ENCODE data around the gene ZNF789.
A peak's percentile ranks its signal among the peaks of the same experiment; 100 is the strongest.
"Not testable (repeated sequence)": the region's sequence is repeated elsewhere in the genome, so short reads cannot be mapped to it uniquely, and the experiment has no call there.

The ZNF789 gene

GRCh38 chr7:99490878-99491277 is 18.2 kb downstream of the ZNF789 start:
- H3K4me1 ChIP-seq (ENCODE audit: control insufficient read depth, insufficient read depth, low read length) = no peaks in the 10 kb centered on the region
- no peak overlapping the region for H3K9ac ChIP-seq (ENCODE audit: low read length)
- H3K27ac ChIP-seq (ENCODE audit: low read depth, low read length) = no peak overlapping the region
- H3K4me3 ChIP-seq (ENCODE audit: low read depth, low read length) = no peak overlapping the region
- peaks cover 31% of the 10 kb centered on the region for H3K36me3 ChIP-seq (ENCODE audit: control insufficient read depth, insufficient read depth, low read length)
- H3K9me3 ChIP-seq (ENCODE audit: control insufficient read depth, insufficient read depth, low read depth, low read length) = peaks cover 10% of the 10 kb centered on the region
- no peaks in the 10 kb centered on the region for H3K27me3 ChIP-seq (ENCODE audit: control insufficient read depth, insufficient read depth, low read length)

- H3K9me3 ChIP-seq (ENCODE audit: control insufficient read depth, insufficient read depth, low read depth, low read length) = peaks cover 10% of the 10 kb centered on the region
- peaks cover 10% of the 10 kb centered on the region; the same call in 1 of the 2 replicates for H3K4me1 ChIP-seq (ENCODE audit: control insufficient read depth, insufficient read depth, low read length)
- H3K27me3 ChIP-seq (ENCODE audit: control insufficient read depth, insufficient read depth, low read length) = no peaks in the 10 kb centered on the region
- no peak overlapping the region for H3K27ac ChIP-seq (ENCODE audit: low read depth, low read length)
- peaks cover 44% of the 10 kb centered on the region for H3K36me3 ChIP-seq (ENCODE audit: control insufficient read depth, insufficient read depth, low read length)
- no peak overlapping the region for H3K4me3 ChIP-seq (ENCODE audit: low read depth, low read length)
- H3K9ac ChIP-seq (ENCODE audit: low read length) = no peak overlapping the region
Measured at GRCh38 chr7:99493823-99494222, 21.1 kb downstream of the ZNF789 start.

GRCh38 chr7:99497766-99498545 is 25.3 kb downstream of the ZNF789 start:
- Histone ChIP-seq H3K4me3 (ENCODE audit: low read depth, low read length) (peak overlapping the region; percentile 92), H3K27me3 (ENCODE audit: control insufficient read depth, insufficient read depth, low read length) (no peaks in the 10 kb centered on the region), H3K9ac (ENCODE audit: low read length) (peak overlapping the region; percentile 89), H3K4me1 (ENCODE audit: control insufficient read depth, insufficient read depth, low read length) (peaks cover 10% of the 10 kb centered on the region; the same call in 1 of the 2 replicates), H3K27ac (ENCODE audit: low read depth, low read length) (no peak overlapping the region), H3K36me3 (ENCODE audit: control insufficient read depth, insufficient read depth, low read length) (peaks cover 39% of the 10 kb centered on the region), H3K9me3 (ENCODE audit: control insufficient read depth, insufficient read depth, low read depth, low read length) (peaks cover 10% of the 10 kb centered on the region)

- Histone ChIP-seq H3K9ac (ENCODE audit: low read length) (peak overlapping the region; percentile 89), H3K9me3 (ENCODE audit: control insufficient read depth, insufficient read depth, low read depth, low read length) (peaks cover 8% of the 10 kb centered on the region), H3K4me3 (ENCODE audit: low read depth, low read length) (peak overlapping the region; percentile 92), H3K27me3 (ENCODE audit: control insufficient read depth, insufficient read depth, low read length) (no peaks in the 10 kb centered on the region), H3K27ac (ENCODE audit: low read depth, low read length) (no peak overlapping the region), H3K4me1 (ENCODE audit: control insufficient read depth, insufficient read depth, low read length) (peaks cover 10% of the 10 kb centered on the region; the same call in 1 of the 2 replicates), H3K36me3 (ENCODE audit: control insufficient read depth, insufficient read depth, low read length) (peaks cover 33% of the 10 kb centered on the region)
Measured at GRCh38 chr7:99498546-99498944, 25.9 kb downstream of the ZNF789 start.

GRCh38 chr7:99499371-99499720 is 26.7 kb downstream of the ZNF789 start:
- Histone ChIP-seq H3K27ac (ENCODE audit: low read depth, low read length) (peak overlapping the region; percentile 83; the same call in 1 of the 2 replicates), H3K36me3 (ENCODE audit: control insufficient read depth, insufficient read depth, low read length) (peaks cover 25% of the 10 kb centered on the region), H3K9me3 (ENCODE audit: control insufficient read depth, insufficient read depth, low read depth, low read length) (peaks cover under 1% of the 10 kb centered on the region; the same call in 1 of the 2 replicates)

GRCh38 chr7:99499721-99500636 is 27.3 kb downstream of the ZNF789 start, which contains the start of gene ZNF394:
Gene ZNF394, minus strand, starts transcription at chr7:99500281. Its CDS starts 188 bp downstream, at chr7:99500093.
- peak within 1 kb of the TSS; percentile 83 for H3K27ac ChIP-seq (ENCODE audit: low read depth, low read length)
- no peaks in the 10 kb centered on the region for H3K9me3 ChIP-seq (ENCODE audit: control insufficient read depth, insufficient read depth, low read depth, low read length)
- H3K9ac ChIP-seq (ENCODE audit: low read length) = peak within 1 kb of the TSS; percentile 89
- peaks cover 10% of the 10 kb centered on the region; the same call in 1 of the 2 replicates for H3K4me1 ChIP-seq (ENCODE audit: control insufficient read depth, insufficient read depth, low read length)
- no peaks in the 10 kb centered on the region for H3K27me3 ChIP-seq (ENCODE audit: control insufficient read depth, insufficient read depth, low read length)
- H3K36me3 ChIP-seq (ENCODE audit: control insufficient read depth, insufficient read depth, low read length) = peaks cover 19% of the 10 kb centered on the region
- peak within 1 kb of the TSS; percentile 92 for H3K4me3 ChIP-seq (ENCODE audit: low read depth, low read length)

More at GRCh38 chr7:99499371-99499720, 26.7 kb downstream of the ZNF789 start:
- H3K4me3 ChIP-seq (ENCODE audit: low read depth, low read length) = peak overlapping the region; percentile 92
- H3K9ac ChIP-seq (ENCODE audit: low read length) = peak overlapping the region; percentile 89
- H3K27me3 ChIP-seq (ENCODE audit: control insufficient read depth, insufficient read depth, low read length) = no peaks in the 10 kb centered on the region
- H3K4me1 ChIP-seq (ENCODE audit: control insufficient read depth, insufficient read depth, low read length) = peaks cover 10% of the 10 kb centered on the region; the same call in 1 of the 2 replicates

GRCh38 chr7:99500637-99501009 is 27.9 kb downstream of the ZNF789 start:
- H3K4me1 ChIP-seq (ENCODE audit: control insufficient read depth, insufficient read depth, low read length) = peaks cover 10% of the 10 kb centered on the region; the same call in 1 of the 2 replicates
- H3K9ac ChIP-seq (ENCODE audit: low read length) = peak overlapping the region; percentile 74
- H3K27ac ChIP-seq (ENCODE audit: low read depth, low read length) = peak overlapping the region; percentile 83; the same call in 1 of the 2 replicates
- H3K36me3 ChIP-seq (ENCODE audit: control insufficient read depth, insufficient read depth, low read length) = peaks cover 15% of the 10 kb centered on the region
- no peaks in the 10 kb centered on the region for H3K9me3 ChIP-seq (ENCODE audit: control insufficient read depth, insufficient read depth, low read depth, low read length)
- H3K4me3 ChIP-seq (ENCODE audit: low read depth, low read length) = peak overlapping the region; percentile 92
- H3K27me3 ChIP-seq (ENCODE audit: control insufficient read depth, insufficient read depth, low read length) = no peaks in the 10 kb centered on the region

GRCh38 chr7:99501236-99501635 is 28.5 kb downstream of the ZNF789 start:
- H3K27ac ChIP-seq (ENCODE audit: low read depth, low read length); H3K27me3 ChIP-seq (ENCODE audit: control insufficient read depth, insufficient read depth, low read length); H3K9me3 ChIP-seq (ENCODE audit: control insufficient read depth, insufficient read depth, low read depth, low read length); H3K36me3 ChIP-seq (ENCODE audit: control insufficient read depth, insufficient read depth, low read length); H3K9ac ChIP-seq (ENCODE audit: low read length): not testable (repeated sequence)
- H3K4me3 ChIP-seq (ENCODE audit: low read depth, low read length) = peak overlapping the region; percentile 92
- peaks cover 10% of the 10 kb centered on the region; the same call in 1 of the 2 replicates for H3K4me1 ChIP-seq (ENCODE audit: control insufficient read depth, insufficient read depth, low read length)

- Histone ChIP-seq H3K36me3 (ENCODE audit: control insufficient read depth, insufficient read depth, low read length) (no peaks in the 10 kb centered on the region), H3K9ac (ENCODE audit: low read length) (peak overlapping the region; percentile 85), H3K27ac (ENCODE audit: low read depth, low read length) (no peak overlapping the region), H3K4me1 (ENCODE audit: control insufficient read depth, insufficient read depth, low read length) (no peaks in the 10 kb centered on the region), H3K27me3 (ENCODE audit: control insufficient read depth, insufficient read depth, low read length) (no peaks in the 10 kb centered on the region), H3K4me3 (ENCODE audit: low read depth, low read length) (peak overlapping the region; percentile 86), H3K9me3 (ENCODE audit: control insufficient read depth, insufficient read depth, low read depth, low read length) (no peaks in the 10 kb centered on the region)
Measured at GRCh38 chr7:99504281-99504602, 31.6 kb downstream of the ZNF789 start.

- Histone ChIP-seq H3K4me3 (ENCODE audit: low read depth, low read length) (peak within 1 kb of the TSS; percentile 86), H3K27ac (ENCODE audit: low read depth, low read length) (peak within 1 kb of the TSS; percentile 78; the same call in 1 of the 2 replicates), H3K9me3 (ENCODE audit: control insufficient read depth, insufficient read depth, low read depth, low read length) (no peaks in the 10 kb centered on the region), H3K9ac (ENCODE audit: low read length) (peak within 1 kb of the TSS; percentile 85), H3K27me3 (ENCODE audit: control insufficient read depth, insufficient read depth, low read length) (no peaks in the 10 kb centered on the region), H3K4me1 (ENCODE audit: control insufficient read depth, insufficient read depth, low read length) (no peaks in the 10 kb centered on the region), H3K36me3 (ENCODE audit: control insufficient read depth, insufficient read depth, low read length) (no peaks in the 10 kb centered on the region)
Measured at GRCh38 chr7:99504603-99505323, 32.1 kb downstream of the ZNF789 start, which contains the start of gene ZKSCAN5. Gene ZKSCAN5, plus strand, starts transcription at chr7:99504662. Its CDS starts 1,383 bp downstream, at chr7:99506045.
